AG09319 (cell line): Measurements from ENCODE around the gene EDN2.

Source experiments
- DNase-seq: peaks from one replicate; pipeline ENCODE4 v3.0.0-alpha.2; 2010; ENCODE audit warnings: low read depth; ENCODE audit errors: extremely low read depth
- TF ChIP-seq, protein P1 (sequence below): IDR thresholded peaks from 2 replicates; pipeline ENCODE4 v1.5.1; 2011; ENCODE audit warnings: low read depth, mild to moderate bottlenecking, inconsistent platforms, low read length, moderate library complexity

The EDN2 gene

DNA sequence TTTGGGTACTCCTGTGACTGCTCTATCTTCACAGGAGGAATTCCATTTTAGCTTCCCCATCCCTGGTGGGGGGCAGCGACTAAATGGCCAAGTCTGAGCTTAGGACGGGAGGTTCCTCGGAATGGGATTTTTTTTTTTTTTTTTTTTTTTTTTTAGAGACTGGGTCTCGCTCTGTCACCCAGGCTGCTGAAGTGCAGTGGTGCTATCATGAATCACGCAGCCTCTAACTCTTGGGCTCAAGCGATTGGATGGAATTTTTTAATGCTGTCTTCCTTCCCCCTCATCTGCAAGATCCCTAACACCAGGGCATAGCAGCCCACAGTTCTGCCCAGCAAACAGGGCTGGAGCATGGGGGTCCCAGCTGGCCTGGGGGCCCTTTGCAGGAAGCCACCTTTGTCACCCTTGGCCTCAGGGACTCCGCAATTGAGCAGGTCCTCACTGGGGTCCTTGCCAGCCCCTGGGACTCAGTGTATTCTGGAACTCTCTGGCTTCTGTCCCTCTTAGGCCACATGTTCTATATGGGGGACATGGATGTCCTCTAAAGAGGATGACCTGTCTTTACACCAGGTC is 13.1 kb upstream of the EDN2 start:
- no peak for DNase-seq

DNA sequence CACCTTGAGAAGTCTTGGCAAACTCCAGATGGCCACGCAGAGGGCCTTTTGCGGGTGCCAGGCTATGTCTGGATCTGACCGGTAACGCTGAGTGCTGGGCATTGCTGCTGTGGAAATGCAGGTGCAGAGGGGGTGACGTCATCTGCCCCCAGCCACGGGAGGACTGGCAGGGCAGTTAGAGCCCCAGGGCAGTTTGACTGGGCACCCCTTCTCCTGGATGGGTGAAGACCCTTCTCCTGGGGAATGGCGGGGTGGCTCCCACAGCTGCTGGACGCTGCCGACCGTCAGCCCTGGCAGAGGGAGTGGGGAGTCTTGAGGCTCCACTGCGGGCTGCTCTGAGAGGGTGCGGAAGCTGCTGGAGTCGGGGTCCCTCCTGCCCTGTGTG is 12.6 kb upstream of the EDN2 start:
- DNase-seq: no peak
- TF ChIP-seq, protein P1, sequence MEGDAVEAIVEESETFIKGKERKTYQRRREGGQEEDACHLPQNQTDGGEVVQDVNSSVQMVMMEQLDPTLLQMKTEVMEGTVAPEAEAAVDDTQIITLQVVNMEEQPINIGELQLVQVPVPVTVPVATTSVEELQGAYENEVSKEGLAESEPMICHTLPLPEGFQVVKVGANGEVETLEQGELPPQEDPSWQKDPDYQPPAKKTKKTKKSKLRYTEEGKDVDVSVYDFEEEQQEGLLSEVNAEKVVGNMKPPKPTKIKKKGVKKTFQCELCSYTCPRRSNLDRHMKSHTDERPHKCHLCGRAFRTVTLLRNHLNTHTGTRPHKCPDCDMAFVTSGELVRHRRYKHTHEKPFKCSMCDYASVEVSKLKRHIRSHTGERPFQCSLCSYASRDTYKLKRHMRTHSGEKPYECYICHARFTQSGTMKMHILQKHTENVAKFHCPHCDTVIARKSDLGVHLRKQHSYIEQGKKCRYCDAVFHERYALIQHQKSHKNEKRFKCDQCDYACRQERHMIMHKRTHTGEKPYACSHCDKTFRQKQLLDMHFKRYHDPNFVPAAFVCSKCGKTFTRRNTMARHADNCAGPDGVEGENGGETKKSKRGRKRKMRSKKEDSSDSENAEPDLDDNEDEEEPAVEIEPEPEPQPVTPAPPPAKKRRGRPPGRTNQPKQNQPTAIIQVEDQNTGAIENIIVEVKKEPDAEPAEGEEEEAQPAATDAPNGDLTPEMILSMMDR: no peak

More for the DNA sequence above, 13.1 kb upstream of the EDN2 start:
- TF ChIP-seq, protein P1: no peak

GRCh38 chr1:41496080-41497055 is 11.9 kb upstream of the EDN2 start:
- TF ChIP-seq, protein P1: no peak

DNA sequence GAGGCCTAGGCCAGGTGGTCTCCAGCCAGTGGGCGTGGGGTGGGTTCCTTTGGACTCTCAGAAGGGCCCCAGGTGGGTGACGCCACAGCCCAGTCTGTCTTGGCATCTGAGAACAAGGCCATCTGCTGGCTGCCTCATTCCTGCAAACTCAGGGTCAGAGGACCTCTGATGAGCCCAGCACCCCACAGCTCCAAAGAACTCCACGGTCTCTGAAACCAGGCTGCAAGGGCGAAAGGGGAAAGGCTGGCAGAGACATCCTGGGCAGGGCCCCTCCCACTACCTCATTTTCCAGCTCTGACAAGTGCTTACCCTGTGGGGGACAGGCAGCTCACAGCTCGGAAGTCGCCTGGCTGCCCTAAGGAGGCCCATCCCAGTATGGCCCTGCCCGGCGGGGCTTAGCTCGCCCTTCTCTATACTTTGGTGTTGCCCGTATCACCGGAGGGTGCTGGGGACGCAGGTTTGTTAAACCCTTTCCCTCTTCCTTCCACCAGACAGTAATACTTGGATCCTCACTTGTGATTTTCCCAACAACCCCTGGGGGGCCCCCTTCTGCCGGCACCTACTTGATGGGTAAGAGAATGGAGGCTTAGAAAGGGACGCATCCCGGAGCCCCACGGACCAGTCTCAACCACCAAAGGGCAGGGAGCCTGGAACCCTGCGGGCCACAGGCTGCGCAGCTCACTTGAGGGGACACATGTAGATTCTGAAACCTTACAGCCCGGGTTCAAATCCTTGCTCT is 10.9 kb upstream of the EDN2 start:
- TF ChIP-seq, protein P1: peak; percentile 12; the same call in 1 of the 2 replicates
- no peak for DNase-seq

More at GRCh38 chr1:41496080-41497055, 11.9 kb upstream of the EDN2 start:
- peak; percentile 57 for DNase-seq

DNA sequence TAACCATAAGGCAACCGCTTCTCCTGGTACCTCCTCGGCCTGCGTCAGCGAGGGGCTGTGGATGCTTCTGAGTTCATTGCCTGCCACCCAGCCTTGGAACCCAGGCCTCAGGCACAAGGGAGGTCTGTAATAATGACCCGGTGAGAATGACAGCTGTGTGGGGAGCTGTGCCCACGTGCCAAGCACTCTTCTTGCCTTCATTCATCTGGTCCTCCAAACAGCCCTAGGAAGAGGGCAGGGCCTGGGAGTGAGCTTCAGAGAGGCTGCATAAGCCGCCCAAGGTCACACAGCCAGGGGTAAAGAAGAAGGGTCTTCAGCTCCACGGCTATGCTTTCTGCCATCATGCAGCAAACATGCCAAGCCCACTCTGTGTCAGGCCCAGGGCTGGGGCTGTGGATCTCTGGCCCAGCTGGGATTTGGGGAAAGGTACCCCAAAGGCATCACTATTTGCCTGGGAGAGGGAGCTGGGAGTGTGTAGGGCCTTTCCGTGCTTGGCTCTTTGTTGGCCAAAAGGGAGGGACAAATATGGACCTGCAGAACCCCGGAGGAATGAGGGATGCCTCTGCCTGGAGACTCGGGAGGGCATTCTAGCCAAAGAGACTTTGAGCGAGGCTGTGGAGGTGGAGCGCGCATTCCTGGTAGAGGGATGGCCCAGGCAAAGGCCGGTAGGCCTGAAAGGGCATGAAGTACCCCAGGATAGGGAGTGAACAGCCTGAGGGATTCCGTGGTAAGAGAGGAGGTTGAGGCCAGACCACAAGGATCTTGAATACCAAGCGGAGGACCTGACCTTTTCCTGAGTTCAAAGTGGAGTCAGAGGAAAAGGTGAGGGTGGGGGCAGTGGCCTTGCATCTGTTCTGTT is 10.1 kb upstream of the EDN2 start:
- TF ChIP-seq, protein P1: no peak
- no peak for DNase-seq

DNA sequence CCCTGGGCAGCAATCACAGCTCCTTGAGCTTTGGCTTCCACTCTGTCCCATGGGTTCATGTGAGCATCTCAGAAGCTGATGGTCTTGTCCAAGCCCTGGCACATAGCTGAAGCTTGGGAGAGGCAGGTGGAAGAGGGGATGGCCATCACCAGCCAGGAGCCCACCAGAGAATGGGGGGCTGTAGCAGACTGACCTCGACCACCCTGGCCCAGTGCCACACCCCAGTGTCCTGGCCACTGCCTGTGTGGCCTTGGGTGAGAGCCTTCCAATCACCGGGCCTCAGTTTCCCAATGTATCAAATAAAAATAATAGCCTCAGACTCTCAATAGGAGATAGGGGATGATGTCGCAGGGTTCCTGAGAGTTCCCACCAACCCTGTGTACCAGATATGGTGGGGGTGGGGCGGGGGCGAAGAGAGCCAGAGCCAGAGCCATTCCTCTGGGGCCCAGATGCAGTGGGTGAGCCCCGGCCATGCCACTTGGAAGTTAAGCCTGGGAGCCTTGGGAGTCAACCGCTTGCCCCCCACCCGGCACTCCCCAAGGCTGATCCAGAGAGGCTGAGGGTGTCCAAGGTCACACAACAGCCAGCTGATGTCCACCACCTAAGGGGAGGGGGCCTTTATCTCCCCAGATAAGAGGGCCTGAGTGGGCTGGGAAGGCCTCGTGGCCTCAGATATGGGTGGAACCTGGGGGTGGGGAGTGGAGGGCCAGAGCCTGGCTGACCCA is 9.3 kb upstream of the EDN2 start:
- TF ChIP-seq, protein P1: no peak

More for the DNA sequence above, 9.3 kb upstream of the EDN2 start:
- DNase-seq: no peak
